HepG2 (cell line): ENCODE measurements around the gene MOV10L1. TPM values are rescaled to one million over a fixed set of nuclear protein-coding genes. Genes with fewer than 3 reads are reported as not detected.

Source experiments
- ISL2 ChIP-seq: sonication (generic); formaldehyde crosslinking; IDR thresholded peaks from 2 replicates; pipeline ENCODE4 v1.5.0; 2020; ENCODE audit warnings: missing genetic modification reagents
- MED8 ChIP-seq: sonication (generic); formaldehyde crosslinking; IDR thresholded peaks from 2 replicates; pipeline ENCODE4 v1.8.1; 2023; ENCODE audit warnings: mild to moderate bottlenecking, missing genetic modification reagents; ENCODE audit not compliant: insufficient replicate concordance
- MYC ChIP-seq: sonication (generic); formaldehyde crosslinking; IDR thresholded peaks from 2 replicates; pipeline ENCODE4 v1.9.0; 2021; ENCODE audit warnings: missing genetic modification reagents, borderline replicate concordance
- NFIC ChIP-seq: IDR thresholded peaks from 2 replicates; pipeline ENCODE4 v1.6.1; 2012; ENCODE audit warnings: mild to moderate bottlenecking, low read length, inconsistent platforms
- NFRKB ChIP-seq: fragments of 450-650 bp; IDR thresholded peaks from 2 replicates; pipeline ENCODE4 v1.6.1; 2017
- SOX13 ChIP-seq, 3 experiments: fragments of 450-650 bp in 1 of 3; sonication (generic) in 1 of 3; formaldehyde crosslinking in 1 of 3; IDR thresholded peaks in 2 of 3; conservative IDR thresholded peaks in 1 of 3; 2 replicates each; pipeline versions ENCODE4 v1.5.0 to v1.6.1; 2016 to 2020; ENCODE audit warnings: antibody characterized with exemption in 1 of 3, mild to moderate bottlenecking in 1 of 3, missing compliant biosample characterization in 1 of 3, missing genetic modification reagents in 1 of 3, moderate library complexity in 1 of 3
- TCF7L2 ChIP-seq: IDR thresholded peaks from 2 replicates; pipeline ENCODE4 v1.6.1; 2011; ENCODE audit warnings: mild to moderate bottlenecking, low read depth, low read length, moderate library complexity
- ZBTB38 ChIP-seq: sonication (generic); formaldehyde crosslinking; IDR thresholded peaks from 2 replicates; pipeline ENCODE4 v1.5.1; 2020; ENCODE audit warnings: mild to moderate bottlenecking, missing genetic modification reagents
- ZIK1 ChIP-seq: sonication (generic); formaldehyde crosslinking; IDR thresholded peaks from 2 replicates; pipeline ENCODE4 v1.5.0; 2020; ENCODE audit warnings: mild to moderate bottlenecking, low read depth, missing genetic modification reagents, borderline replicate concordance
- ZNF160 ChIP-seq: sonication (generic); formaldehyde crosslinking; IDR thresholded peaks from 2 replicates; pipeline ENCODE4 v1.8.0; 2022; ENCODE audit warnings: mild to moderate bottlenecking, inconsistent platforms, missing genetic modification reagents
- ZNF24 ChIP-seq: fragments of 450-650 bp; IDR thresholded peaks from 2 replicates; pipeline ENCODE4 v1.6.1; 2017; ENCODE audit warnings: antibody characterized with exemption, mild to moderate bottlenecking
- ZSCAN20 ChIP-seq: sonication (generic); formaldehyde crosslinking; IDR thresholded peaks from 2 replicates; pipeline ENCODE4 v1.4.0; 2020; ENCODE audit warnings: missing genetic modification reagents, mild to moderate bottlenecking, borderline replicate concordance
- polyA plus RNA-seq, 8 experiments: library from polyadenylated mRNA; depleted of rRNA in 3 of 8; stranded (reverse) in 7 of 8; unstranded in 1 of 8; fragments of >200 nt; fragmentation: Illumina TruSeq in 4 of 8; extraction: Trizol in 4 of 8; gene quantifications; 2 replicates each; pipeline versions ENCODE4 v1.2.1 to v1.2.3, GENCODE V29; 2011 to 2016; ENCODE audit warnings: low read depth in 4 of 8, missing spikeins in 1 of 8, mixed read lengths in 1 of 8; ENCODE audit not compliant: insufficient read depth in 1 of 8
- total RNA-seq, 5 experiments: library from RNA; depleted of rRNA; stranded (reverse); fragments of >200 nt; fragmentation: Illumina TruSeq; extraction: Trizol; gene quantifications; 2 replicates each; pipeline ENCODE4 v1.2.3, GENCODE V29; 2016; ENCODE audit warnings: low read depth in 1 of 5
- TF ChIP-seq, protein P1 (sequence below): sonication (generic); formaldehyde crosslinking; IDR thresholded peaks from 2 replicates; pipeline ENCODE4 v1.9.0; 2021; ENCODE audit warnings: mild to moderate bottlenecking, missing genetic modification reagents
- TF ChIP-seq, protein P2 (sequence below): sonication (generic); formaldehyde crosslinking; IDR thresholded peaks from 2 replicates; pipeline ENCODE4 v1.8.0; 2022; ENCODE audit warnings: missing genetic modification reagents, mild to moderate bottlenecking, inconsistent platforms, borderline replicate concordance
- TF ChIP-seq, protein P3 (sequence below): sonication (generic); formaldehyde crosslinking; IDR thresholded peaks from 2 replicates; pipeline ENCODE4 v1.4.0; 2020; ENCODE audit warnings: missing genetic modification reagents

Gene MOV10L1
- total and polyA plus RNA-seq, 2 of the 13 experiments (the other 11 are each of a cell fraction or from before 2014, with no cell fraction given), result 0.11 to 0.12 TPM

DNA sequence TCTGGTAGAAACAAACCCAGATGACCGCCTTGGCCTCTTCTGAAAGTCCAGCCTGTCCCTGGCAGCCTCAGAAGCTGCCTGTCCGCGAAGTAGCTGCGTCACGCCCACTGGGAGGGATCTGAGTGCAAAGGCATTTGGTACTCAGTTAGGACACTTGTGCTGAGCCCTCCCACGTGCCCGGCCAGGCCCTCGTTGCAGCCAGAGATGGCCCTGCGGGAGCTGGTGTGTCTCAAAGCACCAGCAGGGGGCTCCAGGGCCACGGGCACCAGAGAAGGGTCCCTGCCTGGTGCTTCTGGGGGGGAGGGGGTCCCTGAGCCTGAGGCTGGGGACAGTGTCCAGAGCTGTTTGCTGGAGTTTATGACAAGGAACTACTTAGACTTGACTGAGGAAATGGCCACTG, 116.8 kb downstream of the MOV10L1 start (continued):
- TF ChIP-seq, protein P1, sequence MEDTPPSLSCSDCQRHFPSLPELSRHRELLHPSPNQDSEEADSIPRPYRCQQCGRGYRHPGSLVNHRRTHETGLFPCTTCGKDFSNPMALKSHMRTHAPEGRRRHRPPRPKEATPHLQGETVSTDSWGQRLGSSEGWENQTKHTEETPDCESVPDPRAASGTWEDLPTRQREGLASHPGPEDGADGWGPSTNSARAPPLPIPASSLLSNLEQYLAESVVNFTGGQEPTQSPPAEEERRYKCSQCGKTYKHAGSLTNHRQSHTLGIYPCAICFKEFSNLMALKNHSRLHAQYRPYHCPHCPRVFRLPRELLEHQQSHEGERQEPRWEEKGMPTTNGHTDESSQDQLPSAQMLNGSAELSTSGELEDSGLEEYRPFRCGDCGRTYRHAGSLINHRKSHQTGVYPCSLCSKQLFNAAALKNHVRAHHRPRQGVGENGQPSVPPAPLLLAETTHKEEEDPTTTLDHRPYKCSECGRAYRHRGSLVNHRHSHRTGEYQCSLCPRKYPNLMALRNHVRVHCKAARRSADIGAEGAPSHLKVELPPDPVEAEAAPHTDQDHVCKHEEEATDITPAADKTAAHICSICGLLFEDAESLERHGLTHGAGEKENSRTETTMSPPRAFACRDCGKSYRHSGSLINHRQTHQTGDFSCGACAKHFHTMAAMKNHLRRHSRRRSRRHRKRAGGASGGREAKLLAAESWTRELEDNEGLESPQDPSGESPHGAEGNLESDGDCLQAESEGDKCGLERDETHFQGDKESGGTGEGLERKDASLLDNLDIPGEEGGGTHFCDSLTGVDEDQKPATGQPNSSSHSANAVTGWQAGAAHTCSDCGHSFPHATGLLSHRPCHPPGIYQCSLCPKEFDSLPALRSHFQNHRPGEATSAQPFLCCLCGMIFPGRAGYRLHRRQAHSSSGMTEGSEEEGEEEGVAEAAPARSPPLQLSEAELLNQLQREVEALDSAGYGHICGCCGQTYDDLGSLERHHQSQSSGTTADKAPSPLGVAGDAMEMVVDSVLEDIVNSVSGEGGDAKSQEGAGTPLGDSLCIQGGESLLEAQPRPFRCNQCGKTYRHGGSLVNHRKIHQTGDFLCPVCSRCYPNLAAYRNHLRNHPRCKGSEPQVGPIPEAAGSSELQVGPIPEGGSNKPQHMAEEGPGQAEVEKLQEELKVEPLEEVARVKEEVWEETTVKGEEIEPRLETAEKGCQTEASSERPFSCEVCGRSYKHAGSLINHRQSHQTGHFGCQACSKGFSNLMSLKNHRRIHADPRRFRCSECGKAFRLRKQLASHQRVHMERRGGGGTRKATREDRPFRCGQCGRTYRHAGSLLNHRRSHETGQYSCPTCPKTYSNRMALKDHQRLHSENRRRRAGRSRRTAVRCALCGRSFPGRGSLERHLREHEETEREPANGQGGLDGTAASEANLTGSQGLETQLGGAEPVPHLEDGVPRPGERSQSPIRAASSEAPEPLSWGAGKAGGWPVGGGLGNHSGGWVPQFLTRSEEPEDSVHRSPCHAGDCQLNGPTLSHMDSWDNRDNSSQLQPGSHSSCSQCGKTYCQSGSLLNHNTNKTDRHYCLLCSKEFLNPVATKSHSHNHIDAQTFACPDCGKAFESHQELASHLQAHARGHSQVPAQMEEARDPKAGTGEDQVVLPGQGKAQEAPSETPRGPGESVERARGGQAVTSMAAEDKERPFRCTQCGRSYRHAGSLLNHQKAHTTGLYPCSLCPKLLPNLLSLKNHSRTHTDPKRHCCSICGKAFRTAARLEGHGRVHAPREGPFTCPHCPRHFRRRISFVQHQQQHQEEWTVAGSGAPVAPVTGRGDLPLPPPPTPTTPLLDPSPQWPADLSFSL (CRISPR knock-in tag), result no peak
- TF ChIP-seq ZIK1 (CRISPR knock-in tag) (no peak), SOX13 (IDR thresholded peaks at IDR 0.05) (no peak), SOX13 (CRISPR knock-in tag; conservative IDR thresholded peaks at IDR 0.05 in 1 of 2, IDR thresholded peaks at IDR 0.05 in 1 of 2) (no peak), MYC (CRISPR knock-in tag) (peak; percentile 28; the same call in 1 of the 2 replicates), ZBTB38 (0 out of 2 replicates have a peak, but pooled peaks have one; percentile 19), ZSCAN20 (CRISPR knock-in tag) (no peak), MED8 (CRISPR knock-in tag) (no peak), TCF7L2 (no peak), ISL2 (no peak), NFIC (no peak), NFRKB (no peak), ZNF160 (CRISPR knock-in tag) (no peak), ZNF24 (no peak)
- TF ChIP-seq, protein P2, sequence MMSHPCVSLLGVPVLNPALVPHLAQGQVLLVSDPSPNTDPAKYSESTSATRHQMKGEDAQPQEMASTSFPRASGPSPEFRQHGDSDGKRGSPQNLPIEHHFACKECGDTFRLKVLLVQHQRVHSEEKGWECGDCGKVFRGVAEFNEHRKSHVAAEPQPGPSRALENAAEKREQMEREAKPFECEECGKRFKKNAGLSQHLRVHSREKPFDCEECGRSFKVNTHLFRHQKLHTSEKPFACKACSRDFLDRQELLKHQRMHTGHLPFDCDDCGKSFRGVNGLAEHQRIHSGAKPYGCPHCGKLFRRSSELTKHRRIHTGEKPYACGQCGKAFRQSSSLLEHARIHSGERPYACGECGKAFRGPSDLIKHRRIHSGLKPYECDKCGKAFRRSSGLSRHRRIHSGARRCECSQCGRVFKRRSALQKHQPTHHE (CRISPR knock-in tag), result no peak
- TF ChIP-seq, protein P3, sequence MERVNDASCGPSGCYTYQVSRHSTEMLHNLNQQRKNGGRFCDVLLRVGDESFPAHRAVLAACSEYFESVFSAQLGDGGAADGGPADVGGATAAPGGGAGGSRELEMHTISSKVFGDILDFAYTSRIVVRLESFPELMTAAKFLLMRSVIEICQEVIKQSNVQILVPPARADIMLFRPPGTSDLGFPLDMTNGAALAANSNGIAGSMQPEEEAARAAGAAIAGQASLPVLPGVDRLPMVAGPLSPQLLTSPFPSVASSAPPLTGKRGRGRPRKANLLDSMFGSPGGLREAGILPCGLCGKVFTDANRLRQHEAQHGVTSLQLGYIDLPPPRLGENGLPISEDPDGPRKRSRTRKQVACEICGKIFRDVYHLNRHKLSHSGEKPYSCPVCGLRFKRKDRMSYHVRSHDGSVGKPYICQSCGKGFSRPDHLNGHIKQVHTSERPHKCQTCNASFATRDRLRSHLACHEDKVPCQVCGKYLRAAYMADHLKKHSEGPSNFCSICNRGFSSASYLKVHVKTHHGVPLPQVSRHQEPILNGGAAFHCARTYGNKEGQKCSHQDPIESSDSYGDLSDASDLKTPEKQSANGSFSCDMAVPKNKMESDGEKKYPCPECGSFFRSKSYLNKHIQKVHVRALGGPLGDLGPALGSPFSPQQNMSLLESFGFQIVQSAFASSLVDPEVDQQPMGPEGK (CRISPR knock-in tag), result 0 out of 2 replicates have a peak, but pooled peaks have one; percentile 20
